DMS 273 (cell line): ENCODE results near the gene LRP1-AS.

Experiments
- DNase-seq: peaks from one replicate; lab custom pipeline; 2025; ENCODE audit not compliant: unreplicated experiment; lab: John Stamatoyannopoulos, UW

Gene LRP1-AS

DNA sequence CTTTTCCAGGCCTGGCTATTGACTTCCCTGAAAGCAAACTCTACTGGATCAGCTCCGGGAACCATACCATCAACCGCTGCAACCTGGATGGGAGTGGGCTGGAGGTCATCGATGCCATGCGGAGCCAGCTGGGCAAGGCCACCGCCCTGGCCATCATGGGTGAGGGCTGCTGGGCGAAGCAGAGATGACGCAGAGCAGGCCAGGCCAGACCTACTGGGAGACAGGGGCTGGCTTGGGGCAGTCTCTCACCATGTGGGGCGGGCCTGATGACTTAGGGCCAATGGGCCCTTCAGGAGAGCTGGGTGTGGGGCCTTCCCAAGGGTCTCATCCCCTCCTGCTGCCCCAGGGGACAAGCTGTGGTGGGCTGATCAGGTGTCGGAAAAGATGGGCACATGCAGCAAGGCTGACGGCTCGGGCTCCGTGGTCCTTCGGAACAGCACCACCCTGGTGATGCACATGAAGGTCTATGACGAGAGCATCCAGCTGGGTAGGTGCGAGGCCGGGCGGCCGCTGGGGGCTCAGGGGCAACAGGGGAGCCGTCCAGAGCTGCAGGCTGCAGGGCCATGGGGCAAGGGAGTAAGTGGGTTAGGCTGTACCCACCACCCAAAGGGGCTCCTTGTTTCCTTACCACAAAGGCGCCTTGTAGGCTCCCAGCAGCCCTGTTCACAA lies 33.0 kb upstream of the LRP1-AS start:
- no peak for DNase-seq

DNA sequence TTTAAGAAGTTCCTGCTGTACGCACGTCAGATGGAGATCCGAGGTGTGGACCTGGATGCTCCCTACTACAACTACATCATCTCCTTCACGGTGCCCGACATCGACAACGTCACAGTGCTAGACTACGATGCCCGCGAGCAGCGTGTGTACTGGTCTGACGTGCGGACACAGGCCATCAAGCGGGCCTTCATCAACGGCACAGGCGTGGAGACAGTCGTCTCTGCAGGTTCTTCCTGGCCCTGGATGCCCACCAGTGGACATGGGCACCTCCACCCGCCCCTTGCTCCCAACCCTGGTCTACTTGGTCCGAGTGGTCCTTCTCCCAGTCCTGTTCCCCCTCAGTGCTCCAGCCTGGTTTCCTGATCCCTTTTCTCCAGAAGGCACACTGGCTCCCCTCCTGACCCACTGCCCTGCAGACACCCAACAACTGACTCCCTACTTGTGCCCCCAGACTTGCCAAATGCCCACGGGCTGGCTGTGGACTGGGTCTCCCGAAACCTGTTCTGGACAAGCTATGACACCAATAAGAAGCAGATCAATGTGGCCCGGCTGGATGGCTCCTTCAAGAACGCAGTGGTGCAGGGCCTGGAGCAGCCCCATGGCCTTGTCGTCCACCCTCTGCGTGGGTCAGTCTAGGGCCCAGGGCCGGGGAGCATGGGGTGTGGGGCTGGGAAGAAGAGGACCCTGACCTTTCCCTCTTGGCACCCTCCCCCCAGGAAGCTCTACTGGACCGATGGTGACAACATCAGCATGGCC lies 32.1 kb upstream of the LRP1-AS start:
- DNase-seq: no peak

DNA sequence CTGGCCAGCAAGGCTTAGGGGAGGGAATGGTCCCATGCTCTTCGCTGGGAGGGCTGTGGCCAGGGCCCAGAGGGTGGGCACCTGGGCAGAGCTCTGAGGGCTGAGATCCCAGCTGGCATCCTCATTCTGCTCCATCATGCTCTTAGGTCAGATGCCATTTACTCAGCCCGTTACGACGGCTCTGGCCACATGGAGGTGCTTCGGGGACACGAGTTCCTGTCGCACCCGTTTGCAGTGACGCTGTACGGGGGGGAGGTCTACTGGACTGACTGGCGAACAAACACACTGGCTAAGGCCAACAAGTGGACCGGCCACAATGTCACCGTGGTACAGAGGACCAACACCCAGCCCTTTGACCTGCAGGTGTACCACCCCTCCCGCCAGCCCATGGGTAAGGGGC lies 30.8 kb upstream of the LRP1-AS start:
- DNase-seq: no peak

DNA sequence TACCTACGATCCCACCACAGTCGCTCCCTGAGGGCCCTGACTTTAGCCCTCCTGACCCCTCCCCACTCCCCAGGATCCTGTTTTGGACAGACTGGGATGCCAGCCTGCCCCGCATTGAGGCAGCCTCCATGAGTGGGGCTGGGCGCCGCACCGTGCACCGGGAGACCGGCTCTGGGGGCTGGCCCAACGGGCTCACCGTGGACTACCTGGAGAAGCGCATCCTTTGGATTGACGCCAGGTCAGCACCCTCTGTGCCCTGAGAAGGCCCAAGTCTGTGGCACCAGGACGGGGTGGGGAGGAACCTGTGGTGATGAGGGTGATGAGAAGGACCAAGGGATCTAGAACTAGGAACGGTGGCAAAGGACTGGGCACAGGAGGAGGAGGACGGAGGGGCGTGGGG lies 29.9 kb upstream of the LRP1-AS start:
- no peak for DNase-seq

DNA sequence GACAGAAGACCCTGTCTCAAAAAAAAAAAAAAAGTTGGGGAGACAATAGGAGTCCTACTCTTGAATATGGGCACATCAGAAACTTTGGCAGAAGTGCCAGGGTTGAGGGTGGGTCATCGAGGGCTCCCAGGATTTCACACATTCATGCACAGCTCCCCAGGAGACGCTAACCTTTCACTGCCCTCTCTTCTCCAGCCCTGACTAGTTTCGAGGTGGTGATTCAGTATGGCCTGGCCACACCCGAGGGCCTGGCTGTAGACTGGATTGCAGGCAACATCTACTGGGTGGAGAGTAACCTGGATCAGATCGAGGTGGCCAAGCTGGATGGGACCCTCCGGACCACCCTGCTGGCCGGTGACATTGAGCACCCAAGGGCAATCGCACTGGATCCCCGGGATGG lies 29.4 kb upstream of the LRP1-AS start:
- no peak for DNase-seq

DNA sequence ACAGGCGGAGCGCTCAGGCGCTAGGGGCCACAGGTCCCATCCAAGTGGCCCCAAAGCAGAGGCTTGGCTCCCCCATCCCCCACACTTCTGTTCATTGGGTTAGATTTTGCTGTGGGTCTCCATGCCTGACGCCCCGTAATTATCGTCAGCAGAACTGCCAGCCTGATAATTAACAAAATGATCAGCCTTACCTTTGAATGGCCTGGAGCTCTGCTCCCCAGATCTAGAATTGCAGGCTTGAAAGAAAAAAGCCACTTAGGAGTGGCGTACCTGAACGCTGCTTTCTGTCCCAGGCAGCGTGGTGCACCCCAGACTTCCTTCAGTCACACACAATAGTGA lies 28.7 kb upstream of the LRP1-AS start:
- DNase-seq: no peak

DNA sequence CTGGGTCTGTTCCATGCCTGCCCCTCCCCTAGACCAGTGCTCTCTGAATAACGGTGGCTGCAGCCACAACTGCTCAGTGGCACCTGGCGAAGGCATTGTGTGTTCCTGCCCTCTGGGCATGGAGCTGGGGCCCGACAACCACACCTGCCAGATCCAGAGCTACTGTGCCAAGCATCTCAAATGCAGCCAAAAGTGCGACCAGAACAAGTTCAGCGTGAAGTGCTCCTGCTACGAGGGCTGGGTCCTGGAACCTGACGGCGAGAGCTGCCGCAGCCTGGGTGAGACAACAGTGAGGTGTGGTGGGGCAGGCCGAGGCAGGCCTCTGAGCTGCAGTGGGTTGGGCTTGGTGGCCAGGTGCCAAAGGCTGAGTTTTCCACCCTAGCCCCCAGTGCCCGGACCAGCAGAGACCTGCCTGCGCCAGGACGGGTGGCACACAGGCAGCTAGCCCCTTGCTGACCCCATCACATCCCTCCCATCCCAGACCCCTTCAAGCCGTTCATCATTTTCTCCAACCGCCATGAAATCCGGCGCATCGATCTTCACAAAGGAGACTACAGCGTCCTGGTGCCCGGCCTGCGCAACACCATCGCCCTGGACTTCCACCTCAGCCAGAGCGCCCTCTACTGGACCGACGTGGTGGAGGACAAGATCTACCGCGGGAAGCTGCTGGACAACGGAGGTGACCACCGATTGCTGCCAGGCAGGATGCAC lies 28.2 kb upstream of the LRP1-AS start:
- DNase-seq: peak; percentile 81

DNA sequence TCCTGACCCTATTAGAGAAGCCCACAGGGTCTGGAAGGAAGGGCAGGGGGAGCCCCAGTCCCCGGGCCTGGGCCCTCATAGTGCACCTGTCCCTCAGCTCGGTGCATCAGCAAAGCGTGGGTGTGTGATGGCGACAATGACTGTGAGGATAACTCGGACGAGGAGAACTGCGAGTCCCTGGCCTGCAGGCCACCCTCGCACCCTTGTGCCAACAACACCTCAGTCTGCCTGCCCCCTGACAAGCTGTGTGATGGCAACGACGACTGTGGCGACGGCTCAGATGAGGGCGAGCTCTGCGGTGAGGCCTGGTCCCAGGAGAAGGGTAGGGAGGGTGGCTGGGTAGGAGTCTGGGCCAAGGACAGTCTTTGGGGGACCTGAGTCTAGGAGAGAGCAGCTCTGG lies 26.3 kb upstream of the LRP1-AS start:
- DNase-seq: no peak

DNA sequence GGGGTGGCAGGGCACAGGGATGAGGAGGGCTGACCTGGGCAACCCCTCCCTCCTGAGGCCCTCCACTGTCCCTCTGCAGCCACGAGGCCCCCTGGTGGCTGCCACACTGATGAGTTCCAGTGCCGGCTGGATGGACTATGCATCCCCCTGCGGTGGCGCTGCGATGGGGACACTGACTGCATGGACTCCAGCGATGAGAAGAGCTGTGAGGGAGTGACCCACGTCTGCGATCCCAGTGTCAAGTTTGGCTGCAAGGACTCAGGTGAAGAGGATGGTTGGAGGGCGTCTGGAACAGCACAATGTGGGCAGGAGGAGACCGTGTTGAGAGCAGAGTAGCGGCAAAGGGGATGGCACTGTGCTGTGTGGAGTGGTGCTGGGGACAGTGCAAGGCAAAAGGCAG lies 25.7 kb upstream of the LRP1-AS start:
- peak; percentile 55 for DNase-seq

DNA sequence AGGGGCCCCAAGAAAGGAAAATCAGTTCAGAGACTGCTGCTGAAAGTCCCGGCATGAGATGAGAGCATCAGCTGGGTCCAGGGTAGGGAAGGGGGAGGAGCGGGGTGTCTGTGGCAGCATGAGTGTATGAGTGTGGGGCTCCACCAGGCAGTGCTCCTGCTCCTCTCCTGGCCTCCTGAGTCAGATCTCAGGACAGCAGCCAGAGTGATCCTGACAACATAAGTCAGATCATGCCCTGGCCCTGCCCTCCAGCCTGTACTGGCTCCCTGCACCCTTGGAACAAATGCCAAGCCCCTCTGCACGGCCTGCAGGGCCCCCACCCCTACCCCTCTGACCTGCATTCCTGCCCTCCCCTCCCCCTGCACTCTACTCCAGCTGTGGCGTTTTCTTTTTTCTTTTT lies 24.2 kb upstream of the LRP1-AS start:
- no peak for DNase-seq

DNA sequence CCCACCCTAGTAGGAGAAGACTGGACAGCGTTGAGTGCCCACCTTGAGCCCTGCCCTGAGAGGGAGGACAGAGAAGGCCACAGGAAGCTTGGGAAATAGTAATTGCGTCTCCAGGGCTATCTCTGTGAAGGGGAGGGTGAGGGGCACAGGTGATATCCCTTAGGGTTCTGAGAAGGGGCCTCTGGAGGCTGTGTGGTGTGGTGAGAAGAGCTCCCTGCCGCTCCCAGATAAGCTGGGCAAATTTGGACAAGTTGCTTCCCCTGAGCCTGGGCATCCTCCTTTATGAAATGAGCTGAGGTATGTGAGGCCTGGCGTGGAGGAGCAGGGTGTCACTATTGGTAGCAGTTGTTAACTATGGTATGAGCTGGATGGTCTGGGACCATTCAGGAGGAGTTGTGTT lies 23.5 kb upstream of the LRP1-AS start:
- DNase-seq: no peak

DNA sequence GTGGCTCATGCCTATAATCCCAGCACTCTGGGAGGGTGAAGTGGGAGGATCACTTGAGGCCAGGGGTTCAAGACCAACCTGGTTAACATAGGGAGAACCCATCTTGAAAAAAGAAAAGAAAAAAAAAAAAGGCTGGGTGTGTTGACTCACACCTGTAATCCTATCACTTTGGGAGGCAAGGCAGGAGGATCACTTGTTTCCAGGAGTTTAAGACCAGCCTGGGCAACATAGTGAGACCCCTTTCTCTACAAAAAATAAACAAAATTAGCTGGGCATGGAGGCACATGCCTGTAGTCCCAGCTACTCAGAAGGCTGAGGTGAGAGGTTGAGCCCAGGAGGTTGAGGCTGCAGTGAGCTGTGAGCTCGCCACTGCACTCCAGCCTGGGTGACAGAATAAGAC lies 23.0 kb upstream of the LRP1-AS start:
- DNase-seq: no peak

DNA sequence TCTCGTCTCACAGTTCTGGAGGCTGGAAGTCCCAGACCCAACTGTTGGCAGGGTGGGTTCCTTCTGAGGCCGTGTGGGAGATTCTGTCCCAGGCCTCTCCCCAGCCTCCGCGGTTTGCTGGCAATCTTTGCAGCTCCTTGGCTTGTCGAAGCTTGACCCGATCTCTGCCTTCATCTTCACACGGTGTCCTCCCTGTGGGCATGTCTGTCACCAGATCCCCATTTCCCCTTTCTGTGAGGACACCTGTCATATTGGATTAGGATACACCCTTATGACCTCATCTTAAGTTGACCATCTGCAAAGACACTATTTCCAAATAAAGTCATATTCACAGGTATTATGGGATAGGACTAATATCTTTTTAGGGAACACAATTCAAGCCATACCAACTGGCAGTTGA lies 22.6 kb upstream of the LRP1-AS start:
- no peak for DNase-seq

DNA sequence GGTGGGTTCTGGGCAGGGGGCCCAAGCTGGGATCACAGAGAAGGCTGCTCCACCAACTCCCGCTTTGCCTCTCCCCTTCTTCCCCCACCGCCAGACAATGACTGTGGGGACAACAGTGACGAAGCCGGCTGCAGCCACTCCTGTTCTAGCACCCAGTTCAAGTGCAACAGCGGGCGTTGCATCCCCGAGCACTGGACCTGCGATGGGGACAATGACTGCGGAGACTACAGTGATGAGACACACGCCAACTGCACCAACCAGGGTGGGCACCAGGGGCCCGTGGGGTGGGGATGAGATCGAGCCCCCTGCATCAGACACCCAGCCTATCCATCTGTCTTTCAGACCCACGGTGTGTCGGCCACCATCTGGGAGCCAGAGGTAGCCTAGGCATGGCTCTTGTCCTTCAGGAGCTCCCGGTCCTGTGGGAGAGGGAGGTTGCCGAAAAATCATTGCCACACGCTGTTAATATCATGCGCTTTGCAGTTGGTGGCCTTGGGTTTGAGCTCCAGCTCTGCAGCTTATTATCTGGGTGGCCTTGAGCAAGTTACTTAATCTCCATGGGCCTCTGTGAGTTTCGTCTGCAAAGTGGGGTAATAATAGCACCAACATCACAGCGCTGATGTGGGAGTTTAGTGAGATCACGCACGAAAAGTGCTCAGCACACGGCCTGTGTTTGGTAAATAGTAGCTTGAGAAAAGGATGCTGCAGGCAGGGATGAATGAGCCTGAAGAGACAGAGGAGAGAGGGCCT lies 21.8 kb upstream of the LRP1-AS start:
- no peak for DNase-seq

DNA sequence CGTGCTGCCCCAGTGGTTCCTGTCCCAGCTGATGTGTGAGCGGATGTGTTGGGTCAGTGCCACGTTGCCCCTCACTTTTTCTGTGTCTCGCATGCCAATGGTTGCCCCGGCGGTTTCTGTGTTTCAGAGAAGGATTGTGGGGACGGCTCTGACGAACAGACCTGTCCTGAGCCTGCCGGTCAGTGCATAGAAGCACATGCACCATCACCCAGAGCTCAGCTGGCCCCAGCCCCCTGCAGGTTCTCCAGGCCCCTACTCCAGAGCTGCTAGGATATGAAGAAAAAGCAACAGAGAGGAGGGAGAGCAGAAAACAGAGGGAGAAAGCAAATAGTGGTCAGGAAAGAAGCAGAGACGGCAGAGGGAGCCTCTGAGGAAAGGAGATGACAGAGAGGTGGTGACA lies 20.6 kb upstream of the LRP1-AS start:
- no peak for DNase-seq

DNA sequence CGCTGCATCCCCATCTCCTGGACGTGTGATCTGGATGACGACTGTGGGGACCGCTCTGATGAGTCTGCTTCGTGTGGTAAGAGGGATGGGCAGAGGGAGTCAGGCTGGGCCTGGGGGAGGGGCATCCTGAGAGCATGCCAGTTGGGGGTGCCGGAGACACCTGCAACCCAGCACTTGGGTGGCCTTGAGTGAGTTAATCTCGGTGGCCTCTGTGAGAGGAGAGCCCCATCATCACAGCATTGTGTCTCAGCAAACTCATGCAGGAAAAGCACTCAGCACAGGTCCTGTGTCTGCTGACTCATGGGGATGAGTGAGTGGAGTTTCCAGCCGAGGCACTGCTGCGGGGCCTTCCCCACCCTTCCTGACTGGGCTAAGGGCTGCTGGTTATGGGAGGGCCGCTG lies 19.6 kb upstream of the LRP1-AS start:
- DNase-seq: no peak

DNA sequence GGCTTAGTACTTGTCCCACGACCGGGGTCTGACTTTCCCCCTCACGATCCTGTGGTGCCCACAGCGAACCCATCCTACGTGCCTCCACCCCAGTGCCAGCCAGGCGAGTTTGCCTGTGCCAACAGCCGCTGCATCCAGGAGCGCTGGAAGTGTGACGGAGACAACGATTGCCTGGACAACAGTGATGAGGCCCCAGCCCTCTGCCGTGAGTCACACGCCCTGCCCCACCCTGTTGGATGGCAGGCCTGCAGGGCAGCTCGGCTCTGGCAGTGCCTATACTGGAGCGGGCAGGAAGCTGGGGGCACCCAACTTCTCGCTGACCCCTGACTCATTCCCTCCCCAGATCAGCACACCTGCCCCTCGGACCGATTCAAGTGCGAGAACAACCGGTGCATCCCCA lies 18.3 kb upstream of the LRP1-AS start:
- DNase-seq: no peak

DNA sequence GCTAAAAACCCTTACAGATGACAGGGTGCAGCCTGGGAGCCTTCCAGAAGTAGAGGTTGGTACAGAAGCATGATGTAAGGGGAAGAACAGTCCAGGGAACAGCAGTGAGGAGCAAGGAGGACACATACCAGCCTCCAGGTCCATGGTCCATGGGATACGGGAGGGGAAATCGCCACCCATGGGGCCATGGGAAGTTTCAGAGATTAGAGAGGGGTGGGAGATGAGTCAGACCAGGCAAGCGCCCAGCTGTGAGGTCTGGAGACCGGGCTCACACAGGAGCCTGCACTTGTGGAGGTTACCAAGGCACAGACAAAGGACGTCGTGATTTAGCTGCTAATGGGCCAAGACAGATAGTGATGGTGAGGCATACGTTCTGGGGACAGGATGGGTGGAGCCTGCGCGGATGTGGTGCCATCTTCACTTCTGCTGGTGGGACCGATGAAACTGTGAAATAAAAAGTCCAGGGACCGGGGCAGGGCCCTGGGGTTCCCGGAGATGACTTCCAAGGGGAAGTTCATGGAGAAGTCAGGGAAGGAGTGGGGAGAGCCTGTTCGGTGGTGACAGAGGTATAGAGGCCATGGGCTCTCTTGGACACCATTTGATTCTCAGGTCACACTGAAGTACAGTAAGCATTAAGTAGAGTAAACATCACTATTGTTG lies 17.7 kb upstream of the LRP1-AS start:
- no peak for DNase-seq

DNA sequence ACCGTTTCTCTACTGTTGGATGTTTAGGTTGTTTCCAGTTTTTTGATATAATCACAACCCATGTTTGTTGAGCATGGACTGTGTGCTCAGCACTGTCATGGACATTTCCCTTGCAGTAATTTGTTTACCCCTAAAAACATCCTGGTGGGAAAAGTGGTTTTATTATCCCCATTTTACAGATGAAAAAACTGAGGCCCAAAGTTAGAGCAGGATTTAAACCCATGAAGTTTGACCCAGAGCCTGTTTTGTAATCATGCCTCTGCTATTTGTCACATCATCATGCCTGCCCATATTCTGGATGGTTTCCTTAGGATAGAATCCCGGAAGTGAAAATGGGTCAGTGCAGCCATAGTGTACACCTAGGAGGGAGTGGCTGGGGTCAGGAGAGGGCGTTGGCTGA lies 17.0 kb upstream of the LRP1-AS start:
- DNase-seq: no peak

DNA sequence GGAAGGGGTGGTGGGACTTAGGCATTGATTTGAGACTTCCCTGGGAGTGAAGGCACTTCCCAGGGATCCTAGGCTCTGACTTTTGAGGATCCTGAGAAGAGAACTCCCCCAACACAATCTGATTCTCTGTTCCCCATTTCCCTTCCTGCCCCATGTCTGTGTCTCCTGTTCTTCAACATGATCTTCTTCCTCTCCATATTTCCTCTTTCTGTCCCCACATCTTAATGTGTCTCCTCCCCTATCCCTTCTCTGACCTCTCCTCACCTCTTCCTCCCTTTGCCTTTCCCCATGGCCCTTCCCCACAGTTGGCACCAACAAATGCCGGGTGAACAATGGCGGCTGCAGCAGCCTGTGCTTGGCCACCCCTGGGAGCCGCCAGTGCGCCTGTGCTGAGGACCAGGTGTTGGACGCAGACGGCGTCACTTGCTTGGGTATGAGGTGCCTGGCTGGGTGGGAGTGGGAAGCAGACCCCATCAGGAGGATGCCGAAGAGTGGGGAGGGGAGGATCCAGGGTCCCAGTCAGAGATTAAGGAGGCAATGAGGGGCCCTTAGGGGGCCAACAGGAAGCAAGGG lies 15.2 kb upstream of the LRP1-AS start:
- DNase-seq: no peak

DNA sequence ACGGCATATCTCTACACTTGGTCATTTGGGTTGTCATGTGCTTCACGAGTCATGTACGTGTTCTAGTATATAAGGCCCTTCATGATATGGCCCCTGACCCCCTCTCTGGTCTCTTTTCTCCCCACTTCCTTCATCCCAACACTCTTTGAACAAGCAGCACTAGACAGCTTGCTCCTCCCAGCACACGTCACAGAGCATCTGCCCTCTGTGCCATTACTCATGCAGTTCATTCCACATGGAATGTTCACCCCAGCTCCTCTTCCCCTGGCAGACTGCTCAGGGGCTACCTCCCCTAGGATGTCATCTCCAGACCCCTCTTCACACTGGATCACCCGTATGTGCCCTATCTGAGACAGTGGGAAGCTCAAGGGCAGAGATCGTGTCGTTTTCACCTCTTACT lies 14.1 kb upstream of the LRP1-AS start:
- DNase-seq: no peak
